Measurements from ENCODE around the gene CXorf66. TPM values are rescaled to one million over a fixed set of nuclear protein-coding genes. Genes with fewer than 3 reads are reported as not detected.

The CXorf66 gene
- total RNA-seq, 1 donor from 2014 or later: not detected

DNA sequence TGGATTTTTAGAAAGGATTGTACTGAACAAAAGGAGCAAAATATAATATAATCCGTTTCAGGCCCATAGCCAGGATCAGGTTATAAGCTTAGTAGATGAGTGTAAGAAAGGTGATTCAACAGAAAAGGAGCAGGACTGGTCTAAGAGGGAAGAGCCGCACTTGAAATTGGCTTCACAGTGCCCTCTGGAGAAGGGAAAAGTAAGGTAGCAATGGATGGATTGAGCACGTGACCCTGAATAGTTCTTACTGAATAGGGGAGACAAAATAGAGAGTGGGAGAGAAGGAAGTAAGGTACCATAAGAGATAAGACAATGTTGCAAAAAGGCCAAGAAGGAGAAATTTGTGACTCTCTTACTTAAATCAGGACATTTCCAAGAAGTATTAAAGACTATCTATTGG lies 15.6 kb downstream of the CXorf66 start:
- DNase-seq (no peak), ATAC-seq (no peak)
- Histone ChIP-seq H3K36me3 (no peaks in the 10 kb centered on the region), H3K4me1 (no peaks in the 10 kb centered on the region), H3K9me3 (no peaks in the 10 kb centered on the region), H3K27me3 (no peaks in the 10 kb centered on the region), H3K4me3 (no peak overlapping the region), H3K27ac (no peak overlapping the region)
- TF ChIP-seq, protein P1, sequence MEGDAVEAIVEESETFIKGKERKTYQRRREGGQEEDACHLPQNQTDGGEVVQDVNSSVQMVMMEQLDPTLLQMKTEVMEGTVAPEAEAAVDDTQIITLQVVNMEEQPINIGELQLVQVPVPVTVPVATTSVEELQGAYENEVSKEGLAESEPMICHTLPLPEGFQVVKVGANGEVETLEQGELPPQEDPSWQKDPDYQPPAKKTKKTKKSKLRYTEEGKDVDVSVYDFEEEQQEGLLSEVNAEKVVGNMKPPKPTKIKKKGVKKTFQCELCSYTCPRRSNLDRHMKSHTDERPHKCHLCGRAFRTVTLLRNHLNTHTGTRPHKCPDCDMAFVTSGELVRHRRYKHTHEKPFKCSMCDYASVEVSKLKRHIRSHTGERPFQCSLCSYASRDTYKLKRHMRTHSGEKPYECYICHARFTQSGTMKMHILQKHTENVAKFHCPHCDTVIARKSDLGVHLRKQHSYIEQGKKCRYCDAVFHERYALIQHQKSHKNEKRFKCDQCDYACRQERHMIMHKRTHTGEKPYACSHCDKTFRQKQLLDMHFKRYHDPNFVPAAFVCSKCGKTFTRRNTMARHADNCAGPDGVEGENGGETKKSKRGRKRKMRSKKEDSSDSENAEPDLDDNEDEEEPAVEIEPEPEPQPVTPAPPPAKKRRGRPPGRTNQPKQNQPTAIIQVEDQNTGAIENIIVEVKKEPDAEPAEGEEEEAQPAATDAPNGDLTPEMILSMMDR (IDR thresholded peaks at IDR 0.05): no peak
- intact Hi-C loops (cut with DNase I): no loop called here

DNA sequence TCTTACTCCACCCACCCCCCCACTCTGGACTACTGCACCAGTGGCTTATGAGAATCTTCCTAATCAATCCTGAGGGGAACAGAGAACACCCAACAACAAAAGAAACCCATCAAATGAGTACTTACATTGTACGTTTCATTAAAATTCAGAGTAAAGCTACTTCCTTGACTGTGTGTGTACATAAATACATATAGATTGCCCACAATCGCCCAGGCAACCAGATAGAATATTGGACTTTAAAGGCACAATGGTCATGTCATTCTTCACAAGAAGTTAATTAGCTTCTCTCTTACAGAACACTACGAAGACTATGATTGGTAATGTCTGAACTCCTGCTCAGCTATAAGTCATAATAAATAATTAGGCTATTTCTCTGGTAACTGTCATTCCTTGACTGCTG lies 20.2 kb downstream of the CXorf66 start:
- TF ChIP-seq, protein P1 (IDR thresholded peaks at IDR 0.05): no peak
- DNase-seq: no peak
- Histone ChIP-seq H3K4me1 (no peaks in the 10 kb centered on the region), H3K9me3 (no peaks in the 10 kb centered on the region), H3K36me3 (no peaks in the 10 kb centered on the region), H3K27ac (no peak overlapping the region), H3K27me3 (no peaks in the 10 kb centered on the region), H3K4me3 (no peak overlapping the region)
- intact Hi-C loops (cut with DNase I): no loop called here
- ATAC-seq: no peak

DNA sequence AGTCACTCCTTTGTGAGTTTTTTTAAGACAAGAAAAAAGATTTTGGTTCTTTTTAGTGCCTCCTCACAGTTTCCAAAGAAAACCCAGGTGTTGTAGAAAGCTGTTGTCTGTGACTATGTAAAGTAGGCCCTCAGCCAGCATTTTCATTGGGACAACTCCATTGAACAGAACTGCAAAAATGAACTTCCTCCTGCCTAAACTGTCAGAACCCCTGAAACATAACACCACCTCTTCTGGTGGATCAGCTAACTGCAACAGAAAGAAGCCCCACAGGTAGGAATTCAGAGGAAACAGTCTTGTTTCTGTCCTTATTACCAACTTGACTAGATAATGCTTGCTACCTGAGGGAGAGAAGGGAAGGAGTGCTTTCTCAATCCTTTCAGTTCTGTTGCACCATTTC lies 29.1 kb downstream of the CXorf66 start:
- intact Hi-C loops (cut with DNase I): no loop called here
- ATAC-seq (no peak), DNase-seq (no peak)
- Histone ChIP-seq H3K27ac (no peak overlapping the region), H3K4me1 (no peaks in the 10 kb centered on the region), H3K4me3 (no peak overlapping the region), H3K27me3 (no peaks in the 10 kb centered on the region), H3K9me3 (no peaks in the 10 kb centered on the region), H3K36me3 (no peaks in the 10 kb centered on the region)
- TF ChIP-seq, protein P1 (IDR thresholded peaks at IDR 0.05): no peak

DNA sequence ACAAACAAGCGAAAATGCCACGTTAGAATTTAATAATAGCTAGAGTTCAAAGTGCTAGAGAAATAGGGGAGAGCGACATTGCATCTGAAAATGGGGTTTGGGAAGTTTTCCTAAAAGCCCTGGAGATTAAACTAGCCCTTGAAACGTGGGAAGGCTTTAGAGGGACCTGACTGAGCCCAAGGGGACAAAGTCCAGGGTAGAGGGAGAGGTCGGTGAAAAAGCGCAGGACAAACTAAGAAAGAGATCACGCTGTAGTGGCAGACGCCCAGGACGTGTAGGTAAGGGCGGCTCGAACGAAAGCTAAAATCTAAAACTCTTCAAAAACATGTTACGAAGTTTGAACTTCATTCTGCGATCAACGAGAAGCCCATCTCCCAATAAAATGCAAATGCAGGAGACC lies 31.4 kb downstream of the CXorf66 start:
- Histone ChIP-seq H3K4me1 (no peaks in the 10 kb centered on the region), H3K36me3 (no peaks in the 10 kb centered on the region), H3K9me3 (no peaks in the 10 kb centered on the region), H3K27me3 (no peaks in the 10 kb centered on the region), H3K4me3 (peak overlapping the region; percentile 71), H3K27ac (peak overlapping the region; percentile 96)
- no peak for ATAC-seq
- no peak for DNase-seq
- intact Hi-C loops (cut with DNase I): no loop called here
- TF ChIP-seq, protein P1 (IDR thresholded peaks at IDR 0.05): no peak

DNA sequence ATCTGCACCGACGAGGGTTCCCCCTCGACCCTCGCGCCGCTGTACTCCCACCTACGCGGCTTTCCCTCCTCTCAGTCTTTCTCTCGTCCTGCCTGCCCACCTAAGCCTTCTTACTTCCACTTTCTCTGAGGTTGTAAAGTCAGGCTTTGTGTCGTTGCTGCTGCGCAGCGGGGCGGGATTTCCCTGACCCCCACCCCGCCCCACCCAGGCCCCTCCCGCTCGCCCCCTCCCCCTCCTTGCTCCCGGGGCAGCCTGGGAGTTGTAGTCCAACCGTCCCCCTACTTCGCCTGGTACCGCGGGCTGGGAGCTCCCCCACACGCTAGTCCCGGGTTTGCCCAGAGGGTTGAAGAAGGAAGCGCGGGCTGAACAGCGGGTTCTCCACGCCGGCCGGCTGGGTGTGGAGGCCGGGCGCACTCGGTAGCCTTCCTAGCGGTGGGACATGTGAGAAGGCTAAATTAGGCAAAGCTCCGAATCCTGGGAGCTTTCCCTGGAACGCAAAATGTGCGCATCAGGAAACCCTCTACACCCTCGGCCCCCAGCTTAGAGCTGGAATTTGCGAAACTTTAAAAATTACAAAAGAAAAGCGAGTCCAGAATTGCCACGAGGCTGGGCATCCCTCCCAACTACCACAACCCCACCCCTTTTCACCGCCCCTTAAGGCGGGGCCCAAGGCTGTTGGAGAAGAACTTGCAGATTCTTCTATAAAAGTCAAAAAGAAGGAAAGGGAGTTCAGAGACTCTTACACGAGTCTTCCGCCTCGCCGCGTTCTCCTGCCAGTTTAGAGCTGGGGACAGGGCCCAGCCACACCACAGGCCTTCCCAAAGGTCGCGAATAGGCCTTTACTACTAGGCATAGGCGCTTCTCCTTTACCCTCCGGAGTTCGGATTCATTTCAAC lies 32.2 kb downstream of the CXorf66 start, which contains the start of gene ATP11C:
ATP11C (minus strand) TSS at position 153 of the 896 bp plus-strand sequence. CDS start 1,011 bp downstream, outside the sequence.
- H3K4me3 ChIP-seq: peak within 1 kb of the TSS; percentile 71
- intact Hi-C loops (cut with DNase I): no loop called here
- peak; percentile 88 for DNase-seq
- peak; percentile 96 for ATAC-seq
- no peaks in the 10 kb centered on the region for H3K36me3 ChIP-seq
- TF ChIP-seq, protein P1 (IDR thresholded peaks at IDR 0.05): no peak
- no peaks in the 10 kb centered on the region for H3K4me1 ChIP-seq
- H3K27me3 ChIP-seq: no peaks in the 10 kb centered on the region
- no peaks in the 10 kb centered on the region for H3K9me3 ChIP-seq
- H3K27ac ChIP-seq: peak within 1 kb of the TSS; percentile 96
